H1 (cell line): ENCODE results near the gene TMEM204. TPM values are rescaled to one million over a fixed set of nuclear protein-coding genes. Genes with fewer than 3 reads are reported as not detected.

ENCODE experiments used
- CTCF ChIA-PET: fragments of 300-600 bp; sonication (Branson Sonifier 250); formaldehyde crosslinking; loops from one replicate; lab custom pipeline; 2021; ENCODE audit not compliant: partially characterized antibody; lab: Charles Lee
- POLR2A ChIA-PET: fragments of 300-600 bp; sonication (Branson Sonifier 250); formaldehyde crosslinking; loops from one replicate; lab custom pipeline; 2021; ENCODE audit warnings: inconsistent platforms; ENCODE audit not compliant: partially characterized antibody; lab: Charles Lee
- DNase-seq, 2 experiments: peaks; one replicate each; pipeline versions ENCODE4 v3.0.0 to v3.0.0-alpha.2; 2010 to 2022; ENCODE audit warnings: low spot score in 2 of 2, low read depth in 1 of 2, mixed read lengths in 1 of 2
- FAIRE-seq: peaks from 2 replicates; lab custom pipeline; 2011; peaks lifted over from hg19 to GRCh38; lab: Jason Lieb, UNC
- H2AFZ ChIP-seq: 2 replicates; pipeline ENCODE4 v1.8.1; 2012; ENCODE audit warnings: low read length, inconsistent platforms
- H2AK5ac ChIP-seq: 2 replicates; pipeline ENCODE4 v1.6.1; 2013; ENCODE audit warnings: low read depth, low read length
- H2BK120ac ChIP-seq: replicated peaks from 2 replicates; pipeline ENCODE3; 2013; ENCODE audit warnings: low read depth, low read length, inconsistent platforms
- H2BK12ac ChIP-seq: 2 replicates; pipeline ENCODE4 v1.6.1; 2013; ENCODE audit warnings: low read depth, low read length
- H2BK15ac ChIP-seq: 2 replicates; pipeline ENCODE4 v1.6.1; 2013; ENCODE audit warnings: low read length
- H2BK20ac ChIP-seq: 2 replicates; pipeline ENCODE4 v1.6.1; 2013; ENCODE audit warnings: low read length
- H2BK5ac ChIP-seq: 2 replicates; pipeline ENCODE4 v1.6.1; 2013; ENCODE audit warnings: low read depth, low read length
- H3K14ac ChIP-seq: 2 replicates; pipeline ENCODE4 v1.6.1; 2013; ENCODE audit warnings: inconsistent platforms; ENCODE audit not compliant: insufficient read length
- H3K18ac ChIP-seq: 2 replicates; pipeline ENCODE4 v1.6.1; 2013; ENCODE audit warnings: low read length; ENCODE audit errors: extremely low read depth
- H3K23ac ChIP-seq: 2 replicates; pipeline ENCODE4 v1.6.1; 2013; ENCODE audit warnings: inconsistent platforms; ENCODE audit not compliant: insufficient read length
- H3K23me2 ChIP-seq: 2 replicates; pipeline ENCODE4 v1.6.1; 2013; ENCODE audit warnings: low read depth, low read length
- H3K27ac ChIP-seq: 2 replicates; pipeline ENCODE4 v1.6.1; 2011; ENCODE audit warnings: low read depth, low read length, inconsistent platforms
- H3K27me3 ChIP-seq, 4 experiments: replicated peaks in 1 of 4; 1 replicate in 1 of 4; 2 replicates in 3 of 4; pipeline versions ENCODE4 v1.6.1 to v1.8.1; 2011 to 2013; ENCODE audit warnings: low read length in 3 of 4, mild to moderate bottlenecking in 3 of 4, inconsistent platforms in 2 of 4, mixed read lengths in 2 of 4, moderate library complexity in 1 of 4; ENCODE audit not compliant: control insufficient read depth in 3 of 4, insufficient read depth in 3 of 4; ENCODE audit errors: extremely low read depth in 1 of 4
- H3K36me3 ChIP-seq, 4 experiments: 2 replicates each; pipeline versions ENCODE4 v1.6.1 to v1.8.1; 2011 to 2013; ENCODE audit warnings: mild to moderate bottlenecking in 4 of 4, low read length in 3 of 4, moderate library complexity in 2 of 4, control low read depth in 1 of 4, inconsistent platforms in 1 of 4; ENCODE audit not compliant: insufficient read depth in 4 of 4, control insufficient read depth in 2 of 4
- H3K4ac ChIP-seq: replicated peaks from 2 replicates; pipeline ENCODE3; 2013; ENCODE audit warnings: low read length, low read depth, mixed read lengths, inconsistent platforms; ENCODE audit not compliant: insufficient read length
- H3K4me1 ChIP-seq, 4 experiments: replicated peaks in 1 of 4; 1 replicate in 1 of 4; 2 replicates in 3 of 4; pipeline versions ENCODE4 v1.6.1 to v1.8.1; 2011 to 2013; ENCODE audit warnings: low read length in 3 of 4, inconsistent platforms in 2 of 4, mixed read lengths in 1 of 4; ENCODE audit not compliant: insufficient read depth in 4 of 4, control insufficient read depth in 3 of 4
- H3K4me2 ChIP-seq, 2 experiments: 2 replicates each; pipeline versions ENCODE4 v1.6.1 to v1.8.1; 2011 to 2013; ENCODE audit warnings: low read depth in 2 of 2, low read length in 2 of 2, control low read depth in 1 of 2, inconsistent platforms in 1 of 2, mild to moderate bottlenecking in 1 of 2; ENCODE audit not compliant: insufficient read depth in 1 of 2
- H3K4me3 ChIP-seq, 4 experiments: fragments of 200-600, 300-600 bp in 1 of 4; sonication (generic), shearing (Covaris generic), sonication (Bioruptor Twin) in 1 of 4; 2 replicates each; pipeline versions ENCODE4 v1.5.1 to v1.8.1; 2011 to 2016; ENCODE audit warnings: low read length in 4 of 4, low read depth in 3 of 4, control low read depth in 2 of 4, inconsistent platforms in 2 of 4, mild to moderate bottlenecking in 2 of 4, mixed read lengths in 1 of 4, moderate library complexity in 1 of 4; ENCODE audit not compliant: insufficient read depth in 2 of 4; ENCODE audit errors: extremely low read depth in 1 of 4
- H3K56ac ChIP-seq: replicated peaks from 2 replicates; pipeline ENCODE3; 2013; ENCODE audit warnings: low read depth, mild to moderate bottlenecking, mixed read lengths, low read length, inconsistent platforms; ENCODE audit not compliant: insufficient read length
- H3K79me1 ChIP-seq: 2 replicates; pipeline ENCODE4 v1.6.1; 2013; ENCODE audit warnings: low read depth, low read length, control low read depth
- H3K79me2 ChIP-seq, 2 experiments: 2 replicates each; pipeline versions ENCODE4 v1.6.1 to v1.8.1; 2012 to 2013; ENCODE audit warnings: low read length in 2 of 2, mild to moderate bottlenecking in 2 of 2, inconsistent platforms in 1 of 2; ENCODE audit not compliant: insufficient read depth in 2 of 2, control insufficient read depth in 1 of 2
- H3K9ac ChIP-seq, 4 experiments: replicated peaks in 1 of 4; 1 replicate in 1 of 4; 2 replicates in 3 of 4; pipeline versions ENCODE4 v1.6.1 to v1.8.1; 2011 to 2013; ENCODE audit warnings: low read depth in 3 of 4, low read length in 3 of 4, control low read depth in 2 of 4, mild to moderate bottlenecking in 2 of 4, moderate library complexity in 2 of 4, inconsistent platforms in 1 of 4; ENCODE audit errors: extremely low read depth in 1 of 4
- H3K9me3 ChIP-seq, 2 experiments: 2 replicates each; pipeline versions ENCODE4 v1.6.1 to v1.8.1; 2012 to 2013; ENCODE audit warnings: mild to moderate bottlenecking in 2 of 2, moderate library complexity in 2 of 2, control low read depth in 1 of 2, inconsistent platforms in 1 of 2, low read depth in 1 of 2, low read length in 1 of 2, mixed read lengths in 1 of 2; ENCODE audit not compliant: insufficient read depth in 2 of 2
- H4K20me1 ChIP-seq, 2 experiments: replicated peaks in 1 of 2; 2 replicates each; pipeline versions ENCODE3 to v1.8.1; 2011 to 2013; ENCODE audit warnings: inconsistent platforms in 2 of 2, low read length in 2 of 2, mild to moderate bottlenecking in 1 of 2; ENCODE audit not compliant: insufficient read depth in 2 of 2, control insufficient read depth in 1 of 2
- H4K5ac ChIP-seq: 2 replicates; pipeline ENCODE4 v1.6.1; 2013; ENCODE audit warnings: low read length, low read depth, mixed read lengths, inconsistent platforms; ENCODE audit not compliant: insufficient read length
- H4K8ac ChIP-seq: 2 replicates; pipeline ENCODE4 v1.8.0; 2013; ENCODE audit warnings: mild to moderate bottlenecking, moderate library complexity, low read length, inconsistent platforms; ENCODE audit not compliant: insufficient read depth; ENCODE audit errors: extremely low read depth
- H4K91ac ChIP-seq: replicated peaks from 2 replicates; pipeline ENCODE3; 2013; ENCODE audit warnings: low read length, mixed read lengths, inconsistent platforms; ENCODE audit not compliant: insufficient read length
- CBX5 ChIP-seq: fragments of 300-800, 300-1000 bp; sonication (generic); IDR thresholded peaks from 2 replicates; pipeline ENCODE4 v1.7.1; 2016; ENCODE audit warnings: antibody characterized with exemption, low read length, low read depth
- CREB1 ChIP-seq: IDR thresholded peaks from 2 replicates; pipeline ENCODE4 v1.6.1; 2012; ENCODE audit warnings: inconsistent platforms
- GTF2F1 ChIP-seq: IDR thresholded peaks from 2 replicates; pipeline ENCODE4 v1.6.1; 2012; ENCODE audit warnings: low read depth, low read length, improper control_type of control experiment, borderline replicate concordance
- RAD21 ChIP-seq, 2 experiments: IDR thresholded peaks in 1 of 2; conservative IDR thresholded peaks in 1 of 2; 2 replicates each; pipeline ENCODE4 v1.6.1; 2011; ENCODE audit warnings: low read depth in 2 of 2, low read length in 2 of 2, improper control_type of control experiment in 1 of 2, inconsistent platforms in 1 of 2, mild to moderate bottlenecking in 1 of 2, moderate library complexity in 1 of 2
- WGBS, 2 experiments: shearing (Covaris generic) in 1 of 2; methylation state at CpG; one replicate each; pipeline versions ENCODE4 v1.1.6 to v1.1.7; 2013 to 2015; ENCODE audit warnings: low lambda C conversion rate in 2 of 2, mixed read lengths in 2 of 2, inconsistent platforms in 1 of 2, low coverage in 1 of 2, missing lambda C conversion rate in 1 of 2; ENCODE audit not compliant: insufficient replicate concordance in 2 of 2, insufficient coverage in 1 of 2, insufficient read length in 1 of 2; ENCODE audit errors: extremely low coverage in 1 of 2, missing lambda C conversion rate in 1 of 2; 5-methylcytosine and 5-hydroxymethylcytosine counted together
- polyA plus RNA-seq, 7 experiments: library from polyadenylated mRNA; depleted of rRNA in 3 of 7; stranded (reverse) in 5 of 7; unstranded in 2 of 7; fragments of >200 nt in 5 of 7; fragments of 200-250 nt in 2 of 7; gene quantifications; 1 replicate in 5 of 7; 2 replicates in 1 of 7; 4 replicates in 1 of 7; pipeline versions ENCODE4 v1.2.1 to v1.2.3, GENCODE V29; 2011 to 2013; ENCODE audit warnings: missing spikeins in 2 of 7, mixed read lengths in 2 of 7
- total RNA-seq: library from RNA; stranded (reverse); fragmentation: NEBNext Ultra II Directional; extraction: Animal tissue kit (Norgen Biotek cat#: 25700); gene quantifications from 2 replicates; pipeline ENCODE4 v1.2.1, GENCODE V29; 2021
- TF ChIP-seq, protein P1 (sequence below): IDR thresholded peaks from 2 replicates; pipeline ENCODE4 v1.6.1; 2011; ENCODE audit warnings: low read length, improper control_type of control experiment
- TF ChIP-seq, protein P2 (sequence below): IDR thresholded peaks from 2 replicates; pipeline ENCODE4 v1.6.1; 2012; ENCODE audit warnings: inconsistent platforms

TMEM204 gene
- total and polyA plus RNA-seq, 2 of the 8 experiments (the other 6 are each of a cell fraction or from before 2014, with no cell fraction given), result not detected

DNA sequence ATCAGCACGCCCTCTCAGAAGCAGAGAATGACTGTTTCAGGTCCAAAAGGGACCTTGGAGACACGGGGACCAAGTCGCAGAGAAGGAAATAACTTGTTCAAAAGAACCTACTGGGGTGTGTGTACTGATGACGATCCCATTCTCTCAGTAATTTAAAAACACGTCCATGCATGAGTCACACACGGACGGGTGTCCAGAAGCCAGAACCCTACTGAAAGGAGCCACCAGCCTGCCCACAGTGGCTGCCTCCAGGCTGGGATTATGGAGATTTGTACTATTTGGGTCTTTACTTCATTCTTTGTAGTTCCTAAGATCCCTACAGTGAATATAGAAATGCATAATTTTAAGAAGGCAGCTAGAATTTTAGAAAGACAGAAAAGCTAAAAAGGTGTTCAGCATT lies 27.8 kb downstream of the TMEM204 start:
- H3K79me2 ChIP-seq, result no peaks in the 10 kb centered on the region
- TF ChIP-seq, protein P1, sequence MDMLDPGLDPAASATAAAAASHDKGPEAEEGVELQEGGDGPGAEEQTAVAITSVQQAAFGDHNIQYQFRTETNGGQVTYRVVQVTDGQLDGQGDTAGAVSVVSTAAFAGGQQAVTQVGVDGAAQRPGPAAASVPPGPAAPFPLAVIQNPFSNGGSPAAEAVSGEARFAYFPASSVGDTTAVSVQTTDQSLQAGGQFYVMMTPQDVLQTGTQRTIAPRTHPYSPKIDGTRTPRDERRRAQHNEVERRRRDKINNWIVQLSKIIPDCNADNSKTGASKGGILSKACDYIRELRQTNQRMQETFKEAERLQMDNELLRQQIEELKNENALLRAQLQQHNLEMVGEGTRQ, result no peak
- TF ChIP-seq GTF2F1 (no peak), CREB1 (no peak), RAD21 (IDR thresholded peaks at IDR 0.05 in 1 of 2, conservative IDR thresholded peaks at IDR 0.05 in 1 of 2; ENCODE audit: low read depth in 2 of 2, low read length in 2 of 2) (no peak), CBX5 (no peak)
- TF ChIP-seq, protein P2, sequence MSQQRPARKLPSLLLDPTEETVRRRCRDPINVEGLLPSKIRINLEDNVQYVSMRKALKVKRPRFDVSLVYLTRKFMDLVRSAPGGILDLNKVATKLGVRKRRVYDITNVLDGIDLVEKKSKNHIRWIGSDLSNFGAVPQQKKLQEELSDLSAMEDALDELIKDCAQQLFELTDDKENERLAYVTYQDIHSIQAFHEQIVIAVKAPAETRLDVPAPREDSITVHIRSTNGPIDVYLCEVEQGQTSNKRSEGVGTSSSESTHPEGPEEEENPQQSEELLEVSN, result no peak
- TF ChIP-seq, all 59 proteins: peak for 0
- ChIA-PET POLR2A (no interaction called here), CTCF (interaction anchor here (0.6 to 1.2 kb wide), 3 partner anchors 11 to 701 kb away, joined by 3 read pairs; no protein-coding TSS in a partner anchor)
- Histone ChIP-seq H4K20me1 (peaks cover 0 to 2% of the 10 kb centered on the region in 2 experiments), H3K4me3 (no peak overlapping the region), H3K23me2 (no peaks in the 10 kb centered on the region), H3K23ac (no peak overlapping the region), H3K18ac (no peak overlapping the region), H3K14ac (no peak overlapping the region), H3K79me1 (no peaks in the 10 kb centered on the region; the same call in 1 of the 2 replicates), H4K8ac (no peak overlapping the region), H4K91ac (no peak overlapping the region), H4K5ac (no peak overlapping the region), H2BK12ac (no peak overlapping the region), H3K4ac (no peak overlapping the region), H3K4me2 (no peak overlapping the region), H2AK5ac (no peak overlapping the region), H3K27me3 (no peaks in the 10 kb centered on the region), H2BK120ac (no peak overlapping the region), H2BK15ac (no peak overlapping the region), H3K36me3 (peaks cover 2 to 14% (median 9%) of the 10 kb centered on the region in 4 experiments; a peak in 5 of 8 replicates), H3K4me1 (peaks cover 0 to 3% (median 0%) of the 10 kb centered on the region in 4 experiments; a peak in 1 of 7 replicates), H3K27ac (no peak overlapping the region), H2BK20ac (no peak overlapping the region), H3K9me3 (no peaks in the 10 kb centered on the region), H2BK5ac (no peak overlapping the region), H3K9ac (no peak overlapping the region), H2AFZ (no peak overlapping the region), H3K56ac (no peak overlapping the region)
- FAIRE-seq (no peak), DNase-seq (no peak)
- 95% methylated on average over 6 of the region's 7 CpGs; no CpG with 5 or more reads in 1 of the 2 experiments for WGBS, 2 experiments
